Measurements from ENCODE around the gene LARGE1. TPM values are rescaled to one million over a fixed set of nuclear protein-coding genes. Genes with fewer than 3 reads are reported as not detected.
A peak's percentile ranks its signal among the peaks of the same experiment; 100 is the strongest.

The LARGE1 gene
- total RNA-seq, 1 experiment from 2014 or later = 23.5 TPM

DNA sequence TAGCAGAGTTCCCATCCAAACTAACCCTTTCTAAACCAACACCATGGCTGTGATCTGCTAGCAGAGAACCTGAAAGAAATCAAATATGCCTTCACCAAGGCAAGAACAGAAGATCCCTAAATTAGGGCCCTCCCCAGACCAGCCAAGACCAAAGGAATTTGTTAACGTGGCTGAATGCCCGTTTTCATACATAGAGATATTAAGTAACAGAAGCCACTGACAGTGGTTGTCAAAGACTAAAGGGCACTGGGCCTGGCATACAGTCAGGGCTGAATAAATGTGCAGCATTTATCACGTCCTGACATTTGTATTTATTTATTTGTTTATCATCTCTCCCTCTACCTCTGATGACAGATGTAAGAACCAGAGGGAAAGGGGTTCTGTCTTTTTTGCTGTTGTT is 271.8 kb downstream of the LARGE1 start:
- Histone ChIP-seq H3K9me3 (replicated peaks) (no peaks in the 10 kb centered on the region; the same call in none of the 2 replicates), H3K4me1 (no peaks in the 10 kb centered on the region), H3K36me3 (no peaks in the 10 kb centered on the region), H3K27me3 (no peaks in the 10 kb centered on the region), H3K27ac (no peak overlapping the region), H3K4me3 (no peak overlapping the region)
- no peak for DNase-seq

DNA sequence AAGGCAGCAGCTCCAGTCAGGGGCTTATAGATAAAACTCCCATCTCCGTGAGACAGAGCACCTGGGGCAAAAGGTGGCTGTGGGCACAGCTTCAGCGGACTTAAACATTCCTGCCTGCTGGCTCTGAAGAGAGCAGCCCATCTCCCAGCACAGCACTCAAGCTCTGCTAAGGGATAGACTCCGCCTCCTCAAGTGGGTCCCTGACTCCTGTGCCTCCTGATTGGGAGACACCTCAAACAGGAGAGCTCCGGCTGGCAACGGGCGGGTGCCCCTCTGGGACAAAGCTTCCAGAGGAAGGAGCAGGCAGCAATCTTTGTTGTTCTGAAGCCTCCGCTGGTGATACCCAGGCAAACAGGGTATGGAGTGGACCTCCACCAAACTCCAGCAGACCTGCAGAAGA is 279.4 kb downstream of the LARGE1 start:
- Histone ChIP-seq H3K36me3 (no peaks in the 10 kb centered on the region), H3K4me3 (no peak overlapping the region), H3K9me3 (replicated peaks) (no peaks in the 10 kb centered on the region; the same call in none of the 2 replicates), H3K27ac (no peak overlapping the region), H3K27me3 (no peaks in the 10 kb centered on the region), H3K4me1 (peaks cover 5% of the 10 kb centered on the region)
- DNase-seq = no peak

DNA sequence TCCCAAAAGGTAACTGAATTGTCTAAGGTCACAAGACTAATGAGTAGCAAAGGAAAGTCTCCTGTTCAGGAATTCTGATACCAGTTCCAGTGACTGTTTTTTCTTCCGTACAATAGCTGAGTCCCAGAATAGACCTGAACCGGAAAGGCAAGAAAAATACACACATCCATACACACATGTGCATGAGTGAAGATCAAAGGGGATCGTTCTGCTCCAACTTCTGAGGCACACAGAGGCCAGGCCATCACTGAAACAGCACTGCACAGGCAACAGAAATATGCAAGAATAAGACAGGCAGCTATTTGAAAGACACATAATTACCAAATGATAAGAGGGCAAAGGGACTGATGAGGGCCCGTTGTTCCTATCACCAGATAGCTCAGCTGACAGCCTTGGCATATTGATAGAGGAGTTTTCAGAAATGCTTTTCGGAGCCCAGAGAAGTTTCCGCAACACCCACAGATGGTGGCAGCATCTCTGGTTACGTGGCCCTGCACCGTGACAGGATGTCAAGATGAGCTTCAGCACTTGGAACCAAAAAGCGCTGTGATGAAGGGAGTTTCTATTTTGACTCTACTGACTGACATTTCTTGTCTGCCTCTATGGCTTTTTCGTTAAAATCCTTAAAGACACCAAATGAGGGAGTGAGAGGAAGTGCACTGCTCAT is 280.6 kb downstream of the LARGE1 start:
- Histone ChIP-seq H3K4me1 (peaks cover 12% of the 10 kb centered on the region), H3K27me3 (no peaks in the 10 kb centered on the region), H3K36me3 (no peaks in the 10 kb centered on the region), H3K4me3 (no peak overlapping the region), H3K9me3 (replicated peaks) (peaks cover 3% of the 10 kb centered on the region; the same call in 1 of the 2 replicates), H3K27ac (no peak overlapping the region)
- no peak for DNase-seq

DNA sequence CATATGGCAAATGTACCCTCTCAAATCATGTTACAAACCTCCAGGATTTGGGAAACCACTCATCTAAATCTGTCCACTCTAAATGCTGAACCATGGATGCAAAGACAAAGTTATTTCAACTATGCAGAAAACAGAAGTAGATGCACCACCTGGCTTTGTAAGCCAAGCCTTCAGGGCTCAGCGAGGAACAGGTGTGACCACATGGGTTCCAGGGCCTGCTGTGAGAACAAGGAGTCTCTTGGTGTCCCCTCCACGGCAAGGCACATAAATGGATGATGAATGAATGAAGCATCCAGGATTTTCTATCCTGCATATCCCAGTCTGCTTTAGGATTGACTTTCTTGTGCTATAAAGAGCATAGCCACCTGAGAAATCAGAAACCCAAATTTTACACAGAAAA is 284.5 kb downstream of the LARGE1 start:
- peak; percentile 75 to 76 for DNase-seq
- Histone ChIP-seq H3K9me3 (replicated peaks) (peaks cover 3% of the 10 kb centered on the region; the same call in 1 of the 2 replicates), H3K4me3 (no peak overlapping the region), H3K27me3 (no peaks in the 10 kb centered on the region), H3K27ac (peak overlapping the region; percentile 52), H3K36me3 (no peaks in the 10 kb centered on the region), H3K4me1 (peaks cover 12% of the 10 kb centered on the region)

DNA sequence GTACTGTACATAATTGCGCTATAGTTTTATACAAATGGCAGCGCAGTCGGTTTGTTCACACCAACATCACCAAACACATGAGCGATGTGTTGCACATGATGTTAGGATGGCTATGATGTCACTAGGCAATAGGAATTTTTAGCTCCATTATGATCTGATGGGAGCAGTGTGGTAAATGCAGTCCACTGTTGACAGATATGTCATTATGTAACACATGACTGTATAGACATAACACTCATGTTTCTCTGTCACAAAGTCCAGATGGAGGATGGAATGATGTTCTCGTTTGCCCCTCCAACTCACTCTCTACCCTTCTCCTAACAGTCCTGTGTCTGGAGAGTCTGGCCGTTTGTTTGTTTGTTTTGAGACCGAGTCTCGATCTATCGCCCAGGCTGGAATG is 288.5 kb downstream of the LARGE1 start:
- no peak for DNase-seq
- Histone ChIP-seq H3K36me3 (no peaks in the 10 kb centered on the region), H3K4me3 (no peak overlapping the region), H3K27me3 (no peaks in the 10 kb centered on the region), H3K27ac (no peak overlapping the region), H3K4me1 (peaks cover 12% of the 10 kb centered on the region), H3K9me3 (replicated peaks) (0 out of 2 replicates have a peak, but pooled peaks cover 3% of the 10 kb centered on the region)

DNA sequence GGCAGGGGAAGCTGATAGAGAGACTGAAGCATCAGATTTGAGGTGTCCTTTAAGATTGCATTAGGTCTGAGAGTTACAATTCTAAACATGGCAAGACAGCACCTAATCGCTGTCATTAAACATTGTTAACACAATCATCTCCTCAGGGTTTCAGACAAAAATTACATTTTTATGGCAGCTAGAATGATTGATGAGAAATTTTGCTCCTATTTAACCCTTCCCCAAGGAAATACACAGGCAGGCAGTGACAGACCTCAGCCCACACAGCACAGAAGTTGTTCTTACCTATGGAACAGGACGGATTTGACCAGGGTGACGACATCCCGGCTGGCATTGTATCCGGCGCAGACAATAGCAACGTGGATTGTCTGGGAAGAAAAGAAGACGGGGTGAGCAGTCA is 294.3 kb downstream of the LARGE1 start:
- H3K4me3 ChIP-seq = no peak overlapping the region
- H3K9me3 ChIP-seq (replicated peaks) = no peaks in the 10 kb centered on the region
- no peaks in the 10 kb centered on the region for H3K4me1 ChIP-seq
- no peaks in the 10 kb centered on the region; the same call in 1 of the 2 replicates for H3K36me3 ChIP-seq
- H3K27me3 ChIP-seq = no peaks in the 10 kb centered on the region
- DNase-seq = no peak
- no peak overlapping the region for H3K27ac ChIP-seq

DNA sequence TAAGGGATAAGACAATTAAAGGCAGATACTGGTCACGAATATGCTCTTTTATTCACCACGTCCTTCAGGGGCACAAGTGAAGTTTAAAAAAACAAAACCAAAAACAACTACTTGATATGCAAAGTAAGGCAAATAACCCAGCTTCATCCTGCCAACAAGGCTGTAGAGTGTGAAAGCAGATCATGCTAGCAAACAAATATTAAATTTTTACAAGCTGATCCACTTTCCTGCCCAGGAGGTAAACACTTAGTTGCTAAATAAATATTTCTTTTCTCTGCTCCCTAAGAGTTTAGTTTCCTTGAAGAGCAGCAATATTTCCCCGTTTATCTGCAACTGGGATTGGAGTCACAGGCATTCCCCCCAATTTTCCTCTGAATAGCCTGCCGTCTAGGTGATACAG is 300.2 kb downstream of the LARGE1 start:
- no peak for DNase-seq
- H3K4me3 ChIP-seq = no peak overlapping the region
- H3K27ac ChIP-seq = no peak overlapping the region
- H3K9me3 ChIP-seq (replicated peaks) = no peaks in the 10 kb centered on the region
- no peaks in the 10 kb centered on the region for H3K27me3 ChIP-seq
- no peaks in the 10 kb centered on the region; the same call in 1 of the 2 replicates for H3K36me3 ChIP-seq
- no peaks in the 10 kb centered on the region for H3K4me1 ChIP-seq

DNA sequence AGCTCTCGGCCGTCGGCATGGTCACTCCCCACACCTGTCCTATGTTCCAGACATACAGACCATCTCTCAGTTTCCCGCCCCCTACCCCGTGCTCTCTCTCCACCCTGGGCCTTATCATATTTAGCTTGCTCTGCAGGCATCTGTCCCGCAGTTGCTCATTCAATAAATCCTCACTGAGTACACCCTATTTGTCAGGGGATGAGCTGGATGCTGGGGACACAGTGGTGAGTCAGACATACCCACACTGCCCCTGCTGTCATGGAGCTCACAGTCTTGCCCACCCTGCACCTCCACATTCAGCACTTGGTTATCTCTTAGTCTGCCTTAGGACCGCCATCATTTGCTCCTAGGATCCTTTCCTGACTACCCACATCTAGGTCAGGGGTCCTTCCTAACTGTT is 313.8 kb downstream of the LARGE1 start:
- Histone ChIP-seq H3K4me1 (no peaks in the 10 kb centered on the region), H3K4me3 (no peak overlapping the region), H3K27me3 (no peaks in the 10 kb centered on the region), H3K9me3 (replicated peaks) (no peaks in the 10 kb centered on the region), H3K36me3 (no peaks in the 10 kb centered on the region), H3K27ac (no peak overlapping the region)
- DNase-seq = no peak

DNA sequence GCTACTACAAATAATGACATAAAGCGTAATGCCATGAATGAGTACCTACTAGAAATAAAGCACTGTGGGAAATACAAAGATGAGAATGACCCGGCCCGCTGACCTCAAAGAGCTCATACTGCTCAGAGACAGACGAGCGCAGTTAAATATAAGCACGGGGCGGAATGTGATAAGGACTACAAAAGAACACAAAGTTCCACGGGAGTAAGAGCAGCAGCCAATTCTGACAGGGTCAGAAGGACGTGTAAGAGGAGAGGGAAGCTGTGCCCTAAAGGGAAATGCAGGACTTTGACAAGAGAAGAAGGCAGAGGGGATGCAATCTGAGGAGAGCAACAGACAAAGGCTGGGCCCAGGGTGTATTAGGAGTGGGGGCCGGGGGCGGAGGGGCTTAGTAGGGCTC is 314.6 kb downstream of the LARGE1 start:
- Histone ChIP-seq H3K36me3 (no peaks in the 10 kb centered on the region), H3K4me1 (no peaks in the 10 kb centered on the region), H3K27me3 (no peaks in the 10 kb centered on the region), H3K27ac (no peak overlapping the region), H3K9me3 (replicated peaks) (no peaks in the 10 kb centered on the region), H3K4me3 (no peak overlapping the region)
- DNase-seq = no peak

DNA sequence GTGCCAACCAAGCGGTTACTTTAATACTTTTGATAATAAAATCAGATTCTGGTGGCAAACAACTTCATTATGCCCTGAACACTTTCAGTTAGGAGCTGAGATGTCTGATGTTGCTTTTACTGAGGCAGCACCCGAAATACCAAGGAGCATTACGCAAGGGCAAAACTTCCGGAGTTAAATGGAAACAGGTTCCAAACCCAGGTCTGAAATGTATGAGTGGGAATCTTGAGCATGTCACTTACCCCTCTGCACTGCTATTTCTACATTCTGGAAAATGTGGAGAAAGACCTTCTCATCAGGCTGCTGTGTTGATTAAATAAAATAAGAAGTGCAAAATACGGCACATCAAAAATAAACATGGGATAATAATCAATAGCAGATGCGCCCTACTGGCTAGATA is 315.1 kb downstream of the LARGE1 start:
- Histone ChIP-seq H3K36me3 (no peaks in the 10 kb centered on the region), H3K27ac (no peak overlapping the region), H3K4me3 (no peak overlapping the region), H3K4me1 (no peaks in the 10 kb centered on the region), H3K27me3 (no peaks in the 10 kb centered on the region), H3K9me3 (replicated peaks) (no peaks in the 10 kb centered on the region)
- DNase-seq = no peak

DNA sequence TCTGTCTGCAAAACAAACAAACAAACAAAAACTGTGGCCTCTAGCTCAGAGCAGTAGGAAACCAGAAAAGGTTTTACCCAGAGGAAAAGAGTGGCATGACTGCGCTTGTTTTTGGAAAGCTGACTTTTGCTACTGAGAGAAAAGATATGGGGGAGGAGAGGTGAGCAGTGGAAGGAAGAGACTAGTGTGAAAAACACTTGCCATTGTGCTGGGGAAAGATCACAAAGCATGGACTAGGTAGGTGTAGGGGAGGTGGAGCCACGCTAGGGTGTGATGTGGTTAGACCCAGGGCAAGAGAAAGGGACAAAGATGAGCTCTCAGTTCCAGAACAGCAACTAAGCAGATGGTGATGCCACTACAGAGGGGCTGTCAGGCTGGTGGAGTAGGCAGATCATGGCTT is 319.2 kb downstream of the LARGE1 start:
- no peak for DNase-seq
- H3K9me3 ChIP-seq (replicated peaks) = no peaks in the 10 kb centered on the region
- H3K27ac ChIP-seq = no peak overlapping the region
- no peaks in the 10 kb centered on the region for H3K27me3 ChIP-seq
- no peaks in the 10 kb centered on the region; the same call in 1 of the 2 replicates for H3K36me3 ChIP-seq
- no peak overlapping the region for H3K4me3 ChIP-seq
- H3K4me1 ChIP-seq = no peaks in the 10 kb centered on the region

DNA sequence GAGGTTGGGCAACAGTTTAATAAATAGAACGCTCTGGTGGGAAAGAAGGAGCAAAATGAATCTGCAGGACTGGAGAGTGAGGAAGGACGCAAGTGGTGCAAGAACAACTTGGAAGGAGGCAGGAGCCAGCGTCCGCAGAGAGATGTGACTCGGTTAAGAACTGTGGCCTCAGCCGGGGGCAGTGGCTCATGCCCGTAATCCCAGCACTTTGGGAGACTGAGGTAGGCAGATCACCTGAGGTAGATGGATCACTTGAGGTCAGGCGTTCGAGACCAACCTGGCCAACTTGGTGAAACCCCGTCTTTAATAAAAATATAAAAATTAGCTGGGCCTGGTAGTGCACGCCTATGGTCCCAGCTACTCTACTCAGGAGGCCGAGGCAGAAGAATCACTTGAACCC is 319.7 kb downstream of the LARGE1 start:
- H3K4me3 ChIP-seq = no peak overlapping the region
- no peak overlapping the region for H3K27ac ChIP-seq
- no peaks in the 10 kb centered on the region for H3K9me3 ChIP-seq (replicated peaks)
- H3K27me3 ChIP-seq = no peaks in the 10 kb centered on the region
- no peaks in the 10 kb centered on the region for H3K4me1 ChIP-seq
- DNase-seq = no peak
- H3K36me3 ChIP-seq = no peaks in the 10 kb centered on the region; the same call in 1 of the 2 replicates

DNA sequence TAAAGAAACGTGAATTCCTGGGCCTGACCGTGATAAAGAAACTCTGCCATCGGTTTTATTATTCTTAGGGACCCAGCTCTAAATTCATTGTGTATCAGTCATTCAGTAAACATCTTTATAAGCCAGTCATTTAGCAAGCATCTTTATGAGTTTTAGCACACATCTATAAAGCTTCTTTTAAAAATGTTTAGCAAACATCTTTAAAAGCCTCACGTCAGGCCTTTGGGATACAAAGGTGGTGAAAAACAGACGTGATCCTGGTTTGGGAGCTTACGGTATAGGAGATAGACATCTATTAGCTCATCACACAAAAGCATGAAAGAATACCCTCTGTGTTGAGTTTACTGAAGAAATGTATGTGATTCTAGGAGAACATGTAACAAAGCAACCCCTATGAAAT is 320.2 kb downstream of the LARGE1 start:
- DNase-seq = no peak
- Histone ChIP-seq H3K36me3 (no peaks in the 10 kb centered on the region; the same call in 1 of the 2 replicates), H3K27ac (no peak overlapping the region), H3K27me3 (no peaks in the 10 kb centered on the region), H3K4me3 (no peak overlapping the region), H3K9me3 (replicated peaks) (no peaks in the 10 kb centered on the region), H3K4me1 (no peaks in the 10 kb centered on the region)

DNA sequence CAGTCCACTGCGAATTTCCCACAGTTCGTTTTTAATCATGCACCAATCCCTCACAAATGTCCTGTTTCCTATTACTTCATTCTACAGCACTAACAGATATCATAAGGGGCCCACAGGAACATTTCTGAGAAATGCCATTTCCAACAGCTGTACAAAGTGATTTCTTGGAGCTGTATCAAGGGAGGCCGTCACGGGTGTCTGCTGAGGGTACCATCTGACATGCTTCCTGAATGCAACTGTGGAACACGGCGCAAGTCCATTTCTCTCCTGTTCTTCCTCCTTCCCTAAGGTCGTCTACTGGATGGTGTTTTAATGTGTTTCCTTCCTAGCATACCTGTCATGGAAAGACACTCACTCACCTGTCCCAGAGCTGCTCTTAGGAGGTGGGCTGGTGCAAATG is 320.7 kb downstream of the LARGE1 start:
- no peaks in the 10 kb centered on the region for H3K9me3 ChIP-seq (replicated peaks)
- no peaks in the 10 kb centered on the region for H3K27me3 ChIP-seq
- no peaks in the 10 kb centered on the region for H3K4me1 ChIP-seq
- DNase-seq = no peak
- no peak overlapping the region for H3K27ac ChIP-seq
- H3K36me3 ChIP-seq = no peaks in the 10 kb centered on the region; the same call in 1 of the 2 replicates
- H3K4me3 ChIP-seq = no peak overlapping the region

DNA sequence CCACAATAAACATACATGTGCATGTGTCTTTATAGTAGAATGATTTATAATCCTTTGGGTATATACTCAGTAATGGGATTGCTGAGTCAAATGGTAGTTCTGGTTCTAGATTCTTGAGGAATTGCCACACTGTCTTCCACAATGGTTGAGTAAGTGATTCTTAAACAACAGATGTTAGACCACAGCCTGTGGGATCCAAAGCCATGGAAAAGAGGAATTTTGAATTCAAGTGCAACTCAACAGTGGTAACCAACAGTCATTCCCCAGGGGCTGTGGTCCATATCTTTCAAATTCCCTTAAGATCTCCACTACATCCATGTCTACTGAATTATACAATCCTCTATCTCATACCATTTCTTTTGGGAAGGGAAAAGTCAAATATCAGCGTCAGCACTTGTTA is 321.5 kb downstream of the LARGE1 start:
- no peak for DNase-seq
- Histone ChIP-seq H3K27me3 (no peaks in the 10 kb centered on the region), H3K9me3 (replicated peaks) (no peaks in the 10 kb centered on the region), H3K4me3 (no peak overlapping the region), H3K4me1 (no peaks in the 10 kb centered on the region), H3K36me3 (no peaks in the 10 kb centered on the region; the same call in 1 of the 2 replicates), H3K27ac (no peak overlapping the region)

Measured in SJCRH30 (cell line).